A204.1 (cell line): ENCODE measurements around the gene INPP5B.
"Not testable (repeated sequence)": the region's sequence is repeated elsewhere in the genome, so short reads cannot be mapped to it uniquely, and the experiment has no call there.

ENCODE experiments used
- FAIRE-seq: peaks from 2 replicates; lab custom pipeline; 2012; peaks lifted over from hg19 to GRCh38; lab: Jason Lieb, UNC

The INPP5B gene

GRCh38 chr1:37911478-37911877, 35.4 kb downstream of the INPP5B start:
- FAIRE-seq = not testable (repeated sequence)

GRCh38 chr1:37910886-37911285, 36.0 kb downstream of the INPP5B start:
- not testable (repeated sequence) for FAIRE-seq

- FAIRE-seq = not testable (repeated sequence)
These were observed 38.3 kb downstream of the INPP5B start for GRCh38 chr1:37908531-37908930.

GRCh38 chr1:37907416-37908125, 39.3 kb downstream of the INPP5B start:
- FAIRE-seq = not testable (repeated sequence)

GRCh38 chr1:37906591-37906990, 40.3 kb downstream of the INPP5B start:
- FAIRE-seq = not testable (repeated sequence)

- FAIRE-seq = no peak
These were observed 41.1 kb downstream of the INPP5B start for GRCh38 chr1:37905727-37906126.

- not testable (repeated sequence) for FAIRE-seq
These were observed 42.9 kb downstream of the INPP5B start for GRCh38 chr1:37903921-37904320.

- no peak for FAIRE-seq
These were observed 43.9 kb downstream of the INPP5B start for GRCh38 chr1:37902983-37903382.

GRCh38 chr1:37901893-37902225, 45.0 kb downstream of the INPP5B start:
- no peak for FAIRE-seq

GRCh38 chr1:37901191-37901892, 45.5 kb downstream of the INPP5B start:
- no peak for FAIRE-seq

- FAIRE-seq = not testable (repeated sequence)
These were observed 49.3 kb downstream of the INPP5B start for GRCh38 chr1:37897563-37897962.

- FAIRE-seq = no peak
These were observed 53.2 kb downstream of the INPP5B start for GRCh38 chr1:37893673-37894072.

GRCh38 chr1:37892151-37893047, 54.5 kb downstream of the INPP5B start:
- FAIRE-seq = no peak

- peak; percentile 95 for FAIRE-seq
These were observed 56.4 kb downstream of the INPP5B start for GRCh38 chr1:37890378-37891014.

GRCh38 chr1:37888022-37888700, 58.7 kb downstream of the INPP5B start:
- FAIRE-seq = no peak

- FAIRE-seq = no peak
These were observed 62.7 kb downstream of the INPP5B start for GRCh38 chr1:37884145-37884544.

- no peak for FAIRE-seq
These were observed 63.2 kb downstream of the INPP5B start for GRCh38 chr1:37883671-37884070.

- FAIRE-seq = no peak
These were observed 67.0 kb downstream of the INPP5B start for GRCh38 chr1:37879865-37880264.

GRCh38 chr1:37878071-37878470, 68.8 kb downstream of the INPP5B start:
- no peak for FAIRE-seq

- FAIRE-seq = peak; percentile 29
These were observed 71.0 kb downstream of the INPP5B start for GRCh38 chr1:37875833-37876232.

GRCh38 chr1:37872692-37873091, 74.2 kb downstream of the INPP5B start:
- no peak for FAIRE-seq

- no peak for FAIRE-seq
These were observed 78.4 kb downstream of the INPP5B start for GRCh38 chr1:37868466-37868865.
